ENCODE results near the gene C22orf42. TPM values are rescaled to one million over a fixed set of nuclear protein-coding genes. Genes with fewer than 3 reads are reported as not detected.
"Not testable (repeated sequence)": the region's sequence is repeated elsewhere in the genome, so short reads cannot be mapped to it uniquely, and the experiment has no call there.

The C22orf42 gene
- total and polyA plus RNA-seq, 10 donors, result not detected

DNA sequence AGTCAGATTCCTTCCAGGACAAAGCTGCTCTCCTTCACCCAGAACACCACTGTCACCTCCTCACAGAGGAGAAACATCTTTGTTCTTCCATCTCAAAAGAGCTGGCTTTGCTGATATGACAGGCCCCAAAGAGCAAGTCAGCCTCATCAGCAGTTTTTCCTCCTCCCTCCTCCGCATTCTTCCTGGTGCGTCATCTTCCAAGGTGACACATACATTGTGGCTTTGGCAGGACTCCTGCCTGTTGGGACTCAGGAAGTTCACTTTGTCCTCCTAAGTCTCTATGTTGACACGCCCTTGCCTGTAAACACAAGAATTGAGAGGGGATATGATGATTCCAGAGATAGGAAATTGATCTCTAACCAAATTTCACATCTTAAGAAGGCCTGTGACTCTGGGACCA lies 23.1 kb downstream of the C22orf42 start:
- H3K9me3 ChIP-seq; H3K4me3 ChIP-seq; H3K36me3 ChIP-seq; H3K27me3 ChIP-seq (replicated peaks in 1 of 7); intact Hi-C loops (cut with DNase I; ENCODE audit: low total_unique reads); DNase-seq: not testable (repeated sequence)
- TF ChIP-seq POLR2AphosphoS5 (IDR thresholded peaks at IDR 0.05), result peak in 1 of 3 donors; percentile 47
- Histone ChIP-seq H3K4me1 (peaks cover 0 to 17% (median 11%) of the 10 kb centered on the region in 6 donors), H3K27ac (peak overlapping the region in 1 of 8 donors; percentile 81)
- 40 to 91% (median 71%) methylated on average over 3 of the region's 3 CpGs for WGBS, 5 donors

GRCh38 chr22:32134796-32135195 lies 24.3 kb downstream of the C22orf42 start:
- peaks cover 0 to 17% (median 11%) of the 10 kb centered on the region in 6 donors for H3K4me1 ChIP-seq
- WGBS, 5 donors, result 89 to 96% (median 95%) methylated on average over 14 of the region's 14 CpGs
- intact Hi-C loops (cut with DNase I; ENCODE audit: low total_unique reads); H3K4me3 ChIP-seq; H3K36me3 ChIP-seq; H3K27me3 ChIP-seq (replicated peaks in 1 of 7); H3K9me3 ChIP-seq; H3K27ac ChIP-seq; DNase-seq: not testable (repeated sequence)

DNA sequence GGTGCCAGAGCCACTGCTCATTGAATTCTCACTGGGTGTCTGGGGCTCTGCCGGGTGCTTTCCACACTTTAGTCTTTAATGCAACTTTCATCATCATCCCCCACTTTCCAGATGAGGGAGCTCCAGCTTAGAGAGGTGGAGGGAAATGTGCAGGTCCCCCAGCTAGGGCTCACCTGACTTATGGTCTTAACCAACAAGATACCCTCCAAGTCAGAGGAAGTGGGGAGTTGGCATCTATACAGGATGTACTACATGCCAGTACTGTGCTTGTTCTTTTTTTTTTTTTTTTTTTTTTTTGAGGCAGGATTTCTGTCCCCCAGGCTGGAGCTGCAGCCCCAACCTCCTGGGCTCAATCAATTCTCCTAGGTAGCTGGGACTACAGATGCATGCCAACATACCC lies 26.3 kb downstream of the C22orf42 start:
- Histone ChIP-seq H3K4me1 (peaks cover 0 to 10% (median 5%) of the 10 kb centered on the region in 6 donors), H3K36me3 (no peaks in the 10 kb centered on the region), H3K4me3 (no peak overlapping the region), H3K27me3 (replicated peaks in 1 of 7) (no peaks in the 10 kb centered on the region), H3K27ac (no peak overlapping the region), H3K9me3 (no peaks in the 10 kb centered on the region)
- DNase-seq, result no peak
- TF ChIP-seq, protein P1, sequence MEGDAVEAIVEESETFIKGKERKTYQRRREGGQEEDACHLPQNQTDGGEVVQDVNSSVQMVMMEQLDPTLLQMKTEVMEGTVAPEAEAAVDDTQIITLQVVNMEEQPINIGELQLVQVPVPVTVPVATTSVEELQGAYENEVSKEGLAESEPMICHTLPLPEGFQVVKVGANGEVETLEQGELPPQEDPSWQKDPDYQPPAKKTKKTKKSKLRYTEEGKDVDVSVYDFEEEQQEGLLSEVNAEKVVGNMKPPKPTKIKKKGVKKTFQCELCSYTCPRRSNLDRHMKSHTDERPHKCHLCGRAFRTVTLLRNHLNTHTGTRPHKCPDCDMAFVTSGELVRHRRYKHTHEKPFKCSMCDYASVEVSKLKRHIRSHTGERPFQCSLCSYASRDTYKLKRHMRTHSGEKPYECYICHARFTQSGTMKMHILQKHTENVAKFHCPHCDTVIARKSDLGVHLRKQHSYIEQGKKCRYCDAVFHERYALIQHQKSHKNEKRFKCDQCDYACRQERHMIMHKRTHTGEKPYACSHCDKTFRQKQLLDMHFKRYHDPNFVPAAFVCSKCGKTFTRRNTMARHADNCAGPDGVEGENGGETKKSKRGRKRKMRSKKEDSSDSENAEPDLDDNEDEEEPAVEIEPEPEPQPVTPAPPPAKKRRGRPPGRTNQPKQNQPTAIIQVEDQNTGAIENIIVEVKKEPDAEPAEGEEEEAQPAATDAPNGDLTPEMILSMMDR (IDR thresholded peaks at IDR 0.05 in 8 of 11, conservative IDR thresholded peaks at IDR 0.05 in 3 of 11), result no peak
- TF ChIP-seq POLR2A (IDR thresholded peaks at IDR 0.05), result no peak
- TF ChIP-seq POLR2AphosphoS5 (IDR thresholded peaks at IDR 0.05), result no peak
- intact Hi-C loops (cut with DNase I; ENCODE audit: low total_unique reads), result no loop called here
- 56 to 88% (median 82%) methylated on average over 1 of the region's 1 CpG for WGBS, 5 donors

- no peak overlapping the region for H3K4me3 ChIP-seq
- no peak overlapping the region for H3K27ac ChIP-seq
- H3K9me3 ChIP-seq, result no peaks in the 10 kb centered on the region
- no peak for DNase-seq
- WGBS, 5 donors, result 89 to 96% (median 91%) methylated on average over 11 of the region's 11 CpGs
- TF ChIP-seq POLR2A (IDR thresholded peaks at IDR 0.05), result no peak
- TF ChIP-seq, protein P1 (IDR thresholded peaks at IDR 0.05 in 8 of 11, conservative IDR thresholded peaks at IDR 0.05 in 3 of 11), result no peak
- TF ChIP-seq POLR2AphosphoS5 (IDR thresholded peaks at IDR 0.05), result no peak
- intact Hi-C loops (cut with DNase I; ENCODE audit: low total_unique reads), result no loop called here
- no peaks in the 10 kb centered on the region for H3K27me3 ChIP-seq (replicated peaks in 1 of 7)
- no peaks in the 10 kb centered on the region for H3K36me3 ChIP-seq
- H3K4me1 ChIP-seq, result peaks cover 0 to 4% (median 0%) of the 10 kb centered on the region in 6 donors
Measured at GRCh38 chr22:32132126-32132525, 27.0 kb downstream of the C22orf42 start.

DNA sequence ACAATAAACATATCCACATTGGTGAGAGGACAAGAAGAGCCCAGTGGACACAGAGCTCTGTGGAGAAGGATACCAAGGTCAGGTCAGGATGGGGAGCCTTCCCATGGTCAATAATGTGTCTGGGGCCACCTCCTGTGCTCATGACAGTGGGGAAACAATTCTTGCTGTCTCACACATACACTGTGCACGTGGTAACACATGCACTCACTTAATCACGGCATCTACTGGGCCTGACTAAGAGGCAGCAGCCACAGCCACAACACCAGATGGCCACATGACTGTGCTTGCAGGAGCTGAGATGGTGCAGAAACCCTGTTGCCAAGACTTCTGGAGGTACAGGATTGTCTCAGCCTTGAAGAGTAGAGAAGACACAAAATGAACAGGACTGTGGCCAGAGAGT lies 28.6 kb downstream of the C22orf42 start:
- intact Hi-C loops (cut with DNase I; ENCODE audit: low total_unique reads), result no loop called here
- no peaks in the 10 kb centered on the region for H3K9me3 ChIP-seq
- no peaks in the 10 kb centered on the region for H3K27me3 ChIP-seq (replicated peaks in 1 of 7)
- no peaks in the 10 kb centered on the region for H3K36me3 ChIP-seq
- no peaks in the 10 kb centered on the region for H3K4me1 ChIP-seq
- 68 to 75% (median 70%) methylated on average over 2 of the region's 2 CpGs for WGBS, 5 donors
- no peak overlapping the region for H3K27ac ChIP-seq
- TF ChIP-seq, protein P1 (IDR thresholded peaks at IDR 0.05 in 8 of 11, conservative IDR thresholded peaks at IDR 0.05 in 3 of 11), result no peak
- no peak for TF ChIP-seq POLR2A (IDR thresholded peaks at IDR 0.05)
- DNase-seq, result no peak
- H3K4me3 ChIP-seq, result no peak overlapping the region

Data from spleen (tissue), 11 donors.